C1 segment of cervical spinal cord (tissue), 14 donors: ENCODE data around the gene MARCHF6.
"Not testable (repeated sequence)": the region's sequence is repeated elsewhere in the genome, so short reads cannot be mapped to it uniquely, and the experiment has no call there.

Experiments used
- DNase-seq, 14 donors: peaks; one replicate each; lab custom pipeline; 2025; lab: John Stamatoyannopoulos, UW

The MARCHF6 gene

GRCh38 chr5:10381803-10382202, 28.3 kb downstream of the MARCHF6 start:
- no peak for DNase-seq

GRCh38 chr5:10384483-10384882, 31.0 kb downstream of the MARCHF6 start:
- DNase-seq: no peak

- no peak for DNase-seq
Measured at GRCh38 chr5:10387690-10388089, 34.2 kb downstream of the MARCHF6 start.

- no peak for DNase-seq
Measured at GRCh38 chr5:10391130-10391529, 37.6 kb downstream of the MARCHF6 start.

- not testable (repeated sequence) for DNase-seq
Measured at GRCh38 chr5:10392567-10393328, 39.3 kb downstream of the MARCHF6 start.

GRCh38 chr5:10393491-10393890, 40.0 kb downstream of the MARCHF6 start:
- no peak for DNase-seq

GRCh38 chr5:10396552-10396951, 43.1 kb downstream of the MARCHF6 start:
- DNase-seq: no peak

- no peak for DNase-seq
Measured at GRCh38 chr5:10399839-10400238, 46.3 kb downstream of the MARCHF6 start.

GRCh38 chr5:10400411-10400810, 46.9 kb downstream of the MARCHF6 start:
- DNase-seq: peak in 1 of 14 donors; percentile 6

GRCh38 chr5:10400831-10401230, 47.3 kb downstream of the MARCHF6 start:
- no peak for DNase-seq

GRCh38 chr5:10401498-10401897, 48.0 kb downstream of the MARCHF6 start:
- DNase-seq: no peak
